A172 (cell line): ENCODE results near the gene KIAA0825. TPM values are rescaled to one million over a fixed set of nuclear protein-coding genes. Genes with fewer than 3 reads are reported as not detected.

Source experiments
- DNase-seq: peaks from one replicate; pipeline ENCODE4 v3.0.0-alpha.2; 2015; ENCODE audit warnings: low spot score
- total RNA-seq: library from RNA; depleted of rRNA; stranded (reverse); fragments of >200 nt; shearing (Covaris generic); gene quantifications from 2 replicates; pipeline ENCODE4 v1.2.3, GENCODE V29; 2014

The KIAA0825 gene
- total RNA-seq, 1 experiment from 2014 or later, result 2.8 TPM

DNA sequence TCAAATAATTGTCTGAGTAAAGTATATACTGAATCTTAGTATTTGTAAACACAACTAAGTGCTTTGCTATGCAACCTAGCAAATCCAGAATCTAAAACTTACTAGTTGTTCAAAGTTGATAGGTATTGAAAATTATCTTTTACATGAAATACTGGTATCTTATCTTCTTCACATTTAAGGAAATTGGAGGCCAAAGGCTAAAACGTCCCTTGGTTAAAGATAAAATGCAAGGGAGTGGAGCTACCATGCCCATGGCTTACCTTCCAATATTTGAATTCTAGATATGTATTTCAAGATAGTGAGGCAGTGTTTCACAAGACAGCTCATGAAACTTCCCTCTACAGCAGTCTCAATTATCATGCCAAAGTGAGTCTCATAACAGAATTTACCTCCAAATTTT lies 373.5 kb downstream of the KIAA0825 start:
- no peak for DNase-seq

DNA sequence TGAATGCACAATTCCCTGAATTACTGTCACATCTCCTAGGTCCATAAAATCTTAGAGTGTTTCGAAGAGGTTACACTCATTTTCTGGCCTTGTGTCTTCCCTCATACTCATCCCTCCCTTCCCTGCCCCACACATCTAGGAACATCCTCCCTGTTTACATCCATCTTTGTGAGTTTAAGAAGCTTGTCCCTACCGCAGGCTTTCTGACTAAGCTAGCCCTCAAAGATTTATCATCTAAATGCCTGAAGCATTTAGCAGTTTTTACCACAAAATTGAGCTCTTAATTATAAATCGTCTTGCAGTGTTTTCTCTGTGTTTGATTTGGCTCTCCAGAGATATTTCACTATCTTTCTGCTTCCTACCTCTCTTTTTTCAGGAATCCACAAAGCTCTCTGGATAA lies 374.8 kb downstream of the KIAA0825 start:
- peak; percentile 86 for DNase-seq

DNA sequence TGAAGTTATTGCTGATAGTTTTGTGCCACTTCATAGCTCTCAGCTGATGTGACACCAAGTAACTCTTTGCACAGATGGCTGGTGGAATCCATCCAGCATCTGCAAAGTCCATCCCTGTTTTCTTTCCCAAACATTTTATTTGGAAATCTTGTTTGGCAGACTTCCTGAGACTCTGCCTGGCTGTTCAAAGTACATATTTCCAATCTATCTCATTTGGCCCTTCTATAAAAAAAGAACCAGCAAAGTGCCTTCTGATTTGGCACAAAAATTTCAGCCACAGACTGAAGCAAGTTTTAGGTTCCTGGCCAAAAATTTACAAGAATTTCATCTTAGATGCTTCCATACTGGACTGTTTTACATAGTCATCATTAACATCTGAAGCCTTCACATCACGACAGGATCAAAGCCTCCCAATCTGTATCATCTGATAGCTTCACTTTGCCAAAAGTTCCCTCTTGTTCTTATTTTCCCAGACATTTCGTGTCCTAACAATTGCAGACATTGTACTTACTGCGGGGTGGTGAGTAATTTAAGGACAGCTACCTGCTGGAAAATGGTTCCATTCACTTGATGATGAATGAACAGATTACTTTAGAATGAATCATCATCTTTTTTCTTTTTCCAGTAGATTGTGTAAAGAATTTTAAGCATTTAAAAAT lies 377.3 kb downstream of the KIAA0825 start:
- peak; percentile 84 for DNase-seq

DNA sequence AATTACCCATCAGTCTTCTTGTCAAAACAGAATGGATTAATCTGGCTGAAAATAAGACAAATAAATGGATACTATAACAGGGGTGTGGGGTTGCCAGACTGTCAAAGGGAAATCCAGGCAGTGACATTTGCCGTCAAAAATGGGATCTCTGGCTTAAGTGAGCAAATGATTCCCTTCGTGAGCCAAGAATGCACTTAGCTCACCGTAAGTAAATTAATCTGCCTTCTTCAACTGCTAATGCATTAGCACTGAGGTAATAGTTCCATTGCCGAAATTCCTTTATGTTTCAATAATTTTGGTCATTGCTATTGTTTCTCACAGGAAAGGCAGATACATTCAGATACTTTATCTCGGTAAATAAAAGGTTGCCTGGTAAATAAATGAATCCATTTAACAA lies 377.8 kb downstream of the KIAA0825 start:
- DNase-seq, result peak; percentile 27

DNA sequence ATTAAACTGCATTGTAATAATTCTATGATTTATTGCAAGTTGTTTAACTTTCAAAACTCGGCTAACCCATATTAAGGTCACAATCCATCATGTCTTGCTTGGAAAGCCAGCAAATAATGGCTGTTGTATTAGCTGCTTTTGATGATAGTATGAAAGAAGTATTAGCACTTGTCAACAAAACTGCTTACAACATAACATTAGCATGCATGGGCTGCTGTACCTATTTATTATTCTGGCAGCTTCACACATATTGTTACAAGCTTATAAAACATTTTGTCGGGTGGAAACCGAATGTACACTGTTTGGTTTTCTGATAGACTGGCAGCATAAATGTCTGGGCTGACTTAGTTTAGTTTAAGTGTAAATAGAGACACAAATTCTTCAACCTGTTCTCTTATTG lies 378.3 kb downstream of the KIAA0825 start:
- no peak for DNase-seq

DNA sequence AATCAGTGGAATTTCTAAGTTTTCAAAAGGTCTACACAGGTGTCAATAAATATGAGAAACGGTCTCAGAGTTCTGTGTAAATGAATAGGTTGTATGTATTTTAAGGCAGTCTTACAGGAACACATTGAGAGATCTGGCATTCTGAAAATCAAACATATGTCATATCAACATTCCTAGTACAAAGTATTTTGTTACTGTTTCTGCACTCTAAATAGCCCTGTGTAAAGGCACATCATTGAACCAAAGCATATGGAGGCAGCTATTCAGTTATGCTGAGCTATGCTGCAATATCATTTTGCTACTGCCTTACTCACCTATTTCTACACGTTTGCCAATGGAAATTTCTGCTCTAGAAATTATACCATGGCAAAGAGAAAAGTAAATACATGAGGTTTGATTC lies 379.1 kb downstream of the KIAA0825 start:
- no peak for DNase-seq

DNA sequence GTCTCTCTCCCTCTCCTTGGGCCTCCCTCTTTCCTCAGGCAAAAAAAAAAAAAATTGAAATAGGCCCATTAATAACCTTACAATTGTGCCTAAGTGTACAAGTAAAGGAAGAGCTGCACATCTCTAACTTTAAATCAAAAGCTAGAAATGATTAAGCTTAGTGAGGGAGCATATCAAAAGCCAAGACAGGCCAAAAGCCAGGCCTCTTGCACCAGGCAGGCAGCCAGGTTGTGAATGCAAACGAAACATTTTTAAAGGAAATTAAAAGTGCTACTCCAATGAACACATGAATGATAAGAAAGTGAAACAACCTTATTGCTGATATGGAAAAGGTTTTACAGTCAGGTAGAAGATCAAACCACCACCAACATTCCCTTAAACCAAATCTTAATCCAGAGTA lies 383.4 kb downstream of the KIAA0825 start:
- no peak for DNase-seq

DNA sequence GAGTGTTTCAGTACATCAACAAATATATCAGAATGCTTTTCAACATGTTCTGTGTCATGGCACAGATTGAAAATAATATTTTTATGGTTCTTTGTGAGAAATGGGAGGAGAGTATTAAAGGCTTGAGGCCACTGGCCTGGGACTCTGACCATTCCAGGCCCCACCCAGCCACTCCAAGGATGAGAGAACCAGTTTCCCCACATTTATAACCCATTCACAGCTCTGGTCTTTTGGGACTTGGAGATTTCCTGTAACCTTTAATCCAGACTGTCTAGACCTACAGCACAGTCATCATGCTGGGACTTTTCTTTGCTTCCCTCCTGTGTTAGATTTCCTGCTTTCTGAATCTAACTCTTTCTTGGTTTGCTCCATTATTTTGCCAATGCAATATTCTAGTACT lies 389.6 kb downstream of the KIAA0825 start:
- DNase-seq, result no peak

DNA sequence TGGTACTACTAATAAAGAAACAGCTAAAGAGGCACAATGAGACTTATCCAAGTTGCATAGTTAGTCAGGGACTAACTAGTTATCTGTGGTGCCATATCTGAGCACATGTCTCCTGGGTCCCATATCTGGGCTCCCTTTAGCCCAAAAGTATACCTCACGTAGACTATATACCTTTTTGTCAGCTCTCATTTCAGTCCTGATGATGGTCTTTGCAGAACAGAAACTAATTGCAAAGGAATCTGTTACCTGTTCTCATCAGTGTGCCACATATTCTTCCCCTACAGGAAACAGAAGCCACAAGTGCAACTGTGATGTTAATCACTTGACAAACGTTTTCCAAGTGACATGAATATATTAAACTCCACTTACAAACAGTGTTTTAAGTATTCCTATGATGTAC lies 395.2 kb downstream of the KIAA0825 start:
- DNase-seq, result no peak

DNA sequence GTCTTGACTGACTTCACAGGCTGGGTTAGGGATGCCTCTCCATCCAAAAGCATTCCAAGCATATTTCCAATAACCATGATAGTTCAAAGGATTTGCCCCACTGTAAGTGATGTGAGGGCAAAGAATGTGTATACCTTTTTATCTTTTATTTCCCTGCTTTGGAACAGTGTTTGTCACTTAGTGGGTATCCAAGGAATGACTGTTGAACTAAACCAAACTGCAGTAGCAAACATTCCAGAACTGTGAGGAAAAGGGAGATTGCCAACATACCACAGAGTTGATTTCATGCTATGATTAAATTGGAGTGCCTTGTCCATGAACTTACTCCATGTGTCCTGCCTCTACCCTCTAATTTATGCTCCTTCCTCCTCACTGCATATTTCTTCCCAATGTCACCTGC lies 400.0 kb downstream of the KIAA0825 start:
- peak; percentile 96 for DNase-seq

DNA sequence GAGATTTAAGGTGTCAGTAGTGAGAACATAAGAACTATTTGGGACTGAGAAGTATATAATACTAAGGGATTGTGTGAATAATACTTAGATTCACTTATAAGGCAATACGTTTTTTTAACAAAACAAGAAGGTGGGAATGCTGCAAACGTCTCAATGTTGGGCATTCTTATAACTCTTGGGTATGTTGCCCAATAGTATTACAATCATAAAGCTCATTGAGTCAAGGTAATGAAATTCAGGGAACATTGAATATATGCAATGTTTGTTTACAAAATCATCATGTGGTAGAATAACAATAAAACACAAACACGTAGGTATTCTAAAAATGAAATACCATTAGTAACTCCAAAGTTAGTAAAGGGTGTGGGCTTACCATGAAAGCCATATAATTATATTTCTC lies 400.7 kb downstream of the KIAA0825 start:
- no peak for DNase-seq

DNA sequence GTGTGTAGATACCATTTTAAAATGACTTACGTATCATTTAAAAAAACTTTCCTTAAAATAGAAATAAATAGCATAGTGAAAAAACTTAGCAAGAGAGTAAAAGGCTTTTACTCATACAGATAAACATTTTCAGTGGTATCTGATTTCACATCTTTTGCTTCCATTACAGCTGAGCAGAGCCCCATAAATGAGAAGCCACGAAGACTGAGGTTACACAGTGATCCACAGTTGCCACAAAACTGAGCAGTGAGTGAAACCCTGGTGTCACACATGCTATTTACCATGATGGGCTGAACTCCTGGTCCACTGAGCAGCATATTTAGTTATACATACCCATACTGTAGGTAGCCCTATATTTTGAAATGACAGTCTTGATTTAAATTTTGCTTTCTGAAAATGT lies 401.2 kb downstream of the KIAA0825 start:
- no peak for DNase-seq

DNA sequence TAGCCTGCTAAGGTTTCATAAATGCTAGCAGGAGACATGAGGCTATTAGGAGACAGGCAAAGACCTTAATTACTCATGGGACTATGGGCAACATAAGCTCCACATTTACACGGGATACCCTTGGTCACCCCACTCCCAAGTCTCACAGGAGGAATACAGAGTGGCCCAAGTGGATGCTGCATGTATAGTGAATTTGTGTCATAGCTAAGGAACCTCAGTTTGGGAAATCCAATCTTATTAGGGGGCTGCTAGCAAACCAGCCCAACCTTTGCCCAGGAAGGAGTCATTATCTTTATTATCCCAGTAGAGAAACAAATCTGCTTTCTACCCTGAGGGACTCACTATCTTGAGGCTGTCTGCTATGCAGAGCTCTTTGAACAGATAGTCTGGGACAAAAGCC lies 405.9 kb downstream of the KIAA0825 start:
- no peak for DNase-seq

DNA sequence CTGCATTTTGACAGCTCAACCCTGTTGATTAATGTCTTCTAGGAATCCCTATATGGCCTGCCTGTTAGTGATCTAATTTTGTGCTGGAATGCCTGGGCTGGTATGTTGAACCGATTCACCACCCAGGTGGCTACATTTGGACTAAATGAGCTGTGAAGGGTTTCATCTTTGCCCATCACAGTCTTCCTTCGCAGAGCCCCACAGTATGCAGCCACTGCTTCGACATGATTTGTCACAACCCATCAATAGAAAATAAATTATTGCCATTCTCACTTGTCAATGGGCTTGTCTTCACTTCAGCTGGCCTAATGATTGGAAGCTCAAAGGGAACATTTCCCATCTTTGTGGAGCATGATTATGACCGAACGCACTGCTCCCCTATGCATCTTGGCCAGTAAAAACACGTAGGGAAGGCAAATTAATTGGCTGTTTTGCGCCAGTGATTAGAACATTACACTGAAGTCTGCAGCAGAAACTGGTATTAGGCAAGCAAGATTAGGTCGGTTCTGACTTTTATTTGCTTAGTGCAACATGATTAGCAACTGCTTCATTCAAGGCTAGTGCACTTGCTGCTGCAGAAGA lies 408.5 kb downstream of the KIAA0825 start:
- no peak for DNase-seq

DNA sequence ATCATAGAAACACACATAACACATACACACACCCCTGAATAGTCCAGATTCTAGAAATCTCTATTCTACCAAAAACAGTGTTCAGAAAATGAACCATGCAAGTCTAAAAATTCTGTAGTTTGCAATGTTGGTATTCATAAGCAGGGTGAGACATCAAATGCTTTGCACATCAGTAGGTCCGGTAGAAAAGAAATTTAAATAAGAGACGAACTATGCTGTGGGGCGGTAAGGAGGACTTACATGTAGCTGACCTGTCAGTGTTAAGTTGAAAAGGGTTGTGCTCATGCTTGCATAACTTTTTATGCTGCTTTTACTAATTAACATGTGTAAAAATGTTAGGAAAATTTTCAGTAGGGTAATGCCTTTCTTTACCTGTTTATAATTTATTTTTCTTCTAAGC lies 409.1 kb downstream of the KIAA0825 start:
- no peak for DNase-seq

DNA sequence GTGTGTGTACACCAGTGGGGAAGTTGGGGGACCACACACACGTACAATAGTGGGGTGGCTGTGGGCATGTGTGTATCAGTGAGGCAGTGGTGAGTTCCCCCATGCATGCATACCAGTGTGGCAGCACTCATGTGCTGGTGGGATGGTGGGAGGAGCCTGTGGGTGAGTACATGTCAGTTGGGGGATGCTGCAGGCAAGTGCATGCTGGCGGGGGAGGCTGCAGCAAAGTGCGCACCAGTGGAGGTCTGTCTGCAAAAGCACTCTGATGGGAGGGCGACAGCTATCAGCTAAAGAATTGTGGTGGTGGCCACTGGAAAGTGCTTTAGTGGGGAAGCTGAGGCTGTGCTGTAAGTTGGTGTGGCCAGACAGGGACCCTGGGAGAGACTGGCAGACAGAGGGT lies 418.8 kb downstream of the KIAA0825 start:
- no peak for DNase-seq

DNA sequence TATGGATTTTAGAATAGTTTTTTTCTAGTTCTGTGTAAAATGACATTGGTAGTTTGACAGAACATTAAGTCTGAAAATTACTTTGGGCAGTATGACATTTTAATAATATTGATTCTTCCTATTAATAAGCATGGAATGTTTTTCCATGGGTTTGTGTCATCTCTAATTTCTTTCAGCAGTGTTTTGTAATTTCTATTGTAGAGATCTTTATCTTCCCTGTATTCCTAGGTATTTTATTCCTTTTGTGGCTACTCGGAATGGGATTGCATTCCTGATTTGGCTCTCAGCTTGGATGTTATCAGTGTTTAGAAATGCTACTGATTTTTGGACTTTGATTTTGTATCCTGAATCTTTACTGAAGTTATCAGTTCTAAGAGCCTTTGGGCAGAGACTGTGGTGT lies 420.4 kb downstream of the KIAA0825 start:
- no peak for DNase-seq

DNA sequence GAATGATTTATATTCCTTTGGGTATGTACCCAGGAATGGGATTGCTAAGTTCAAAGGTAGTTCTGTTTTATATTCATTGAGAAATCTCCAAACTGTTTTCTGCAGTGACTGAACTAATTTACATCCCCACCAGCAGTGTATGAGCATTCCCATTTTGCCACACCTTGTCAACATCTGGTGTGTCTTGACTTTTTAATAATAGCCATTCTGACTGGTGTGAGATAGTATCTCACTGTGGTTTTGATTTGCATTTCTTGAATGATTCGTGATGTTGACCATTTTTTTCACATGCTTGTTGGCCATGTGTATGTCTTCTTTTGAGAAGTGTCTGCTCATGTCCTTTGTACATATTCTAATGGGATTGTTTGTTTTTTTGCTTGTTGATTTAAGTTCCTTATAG lies 421.5 kb downstream of the KIAA0825 start:
- no peak for DNase-seq

DNA sequence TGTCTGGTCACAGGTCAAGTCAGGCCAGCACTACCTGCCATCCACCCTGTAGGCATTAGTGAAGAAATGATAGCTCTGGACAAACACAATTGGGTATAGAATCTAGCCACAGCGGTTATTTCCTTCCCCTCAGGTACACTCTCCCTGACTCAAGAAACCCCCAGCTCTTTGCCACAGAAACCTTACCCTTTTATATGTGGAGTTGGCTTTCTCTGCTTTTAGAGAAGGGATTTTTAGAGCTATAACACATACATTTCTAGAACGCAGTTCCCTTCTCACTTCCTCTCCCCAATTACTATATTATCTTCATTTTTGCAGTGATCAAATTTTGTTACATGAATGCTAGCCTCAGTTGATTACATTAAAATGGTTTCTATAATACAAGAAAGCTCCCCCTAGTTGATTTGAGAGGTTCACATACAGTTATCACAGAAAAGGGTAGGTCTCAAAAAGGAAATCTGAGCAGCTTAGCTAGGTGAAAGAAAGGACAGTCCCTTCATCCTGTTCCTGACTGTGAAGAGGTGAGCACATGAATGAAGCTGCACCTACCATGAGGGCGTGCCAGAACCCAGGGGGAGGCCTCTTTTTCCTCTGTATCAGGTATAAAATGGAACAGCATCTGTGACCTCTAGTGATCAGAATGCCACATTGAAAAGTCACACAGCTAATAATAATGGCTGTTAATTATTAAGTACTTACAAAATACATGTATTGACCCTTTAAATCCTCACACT lies 425.6 kb downstream of the KIAA0825 start:
- no peak for DNase-seq

DNA sequence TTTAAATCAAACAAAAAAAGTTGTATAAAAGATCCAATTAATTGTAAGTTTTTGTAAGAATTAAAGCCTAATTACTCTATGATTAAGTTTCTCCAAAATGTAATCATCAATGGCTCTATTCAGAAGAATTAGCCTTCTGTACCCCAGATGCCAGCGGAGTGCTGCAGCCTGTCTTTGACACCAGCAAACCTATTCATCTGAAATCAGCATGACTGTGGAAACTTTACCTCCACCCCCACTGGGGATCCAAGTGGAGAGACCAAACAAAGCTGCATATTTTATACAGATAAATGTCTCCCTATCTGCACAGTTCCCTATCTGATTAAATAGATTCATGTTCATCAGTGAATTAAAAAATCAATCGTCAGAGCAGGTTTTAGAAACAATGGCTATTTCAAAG lies 426.8 kb downstream of the KIAA0825 start:
- DNase-seq, result no peak

DNA sequence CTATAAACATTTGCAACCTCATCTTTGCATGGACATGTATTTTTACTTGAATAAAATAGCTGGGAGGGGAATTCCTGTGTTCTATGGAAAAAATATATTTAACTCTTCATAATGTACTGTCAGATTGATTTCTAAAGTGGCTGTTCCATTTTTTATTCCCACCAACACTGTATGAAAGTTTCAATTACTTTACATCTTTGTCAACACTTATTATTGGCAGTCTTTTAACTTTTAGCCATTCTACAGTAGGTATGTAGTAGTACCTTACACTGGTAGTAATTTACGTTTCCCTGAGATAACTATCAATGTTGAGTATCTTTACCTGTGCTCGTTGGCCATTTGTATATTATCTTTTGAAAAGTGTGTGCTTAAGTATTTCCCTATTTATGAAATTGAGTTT lies 429.7 kb downstream of the KIAA0825 start:
- DNase-seq, result no peak

DNA sequence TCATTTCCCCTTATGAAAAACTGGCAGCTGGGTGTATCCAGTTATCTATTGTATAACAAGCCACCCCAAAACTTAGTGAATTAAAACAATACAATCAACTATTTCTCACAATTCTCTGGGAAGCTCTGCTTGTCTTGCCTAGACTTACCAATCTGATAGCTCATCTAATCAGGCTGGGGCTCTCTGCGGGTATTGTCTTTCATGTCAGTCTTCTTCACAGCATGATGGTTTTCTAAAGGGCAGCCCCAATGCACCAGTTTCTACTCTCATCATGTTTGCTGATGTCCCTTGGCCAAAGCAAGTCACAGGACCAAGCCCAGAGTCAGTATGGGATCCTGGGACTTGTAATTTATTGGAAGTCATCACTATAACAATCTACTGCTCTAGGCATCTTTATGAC lies 433.5 kb downstream of the KIAA0825 start:
- DNase-seq, result no peak

DNA sequence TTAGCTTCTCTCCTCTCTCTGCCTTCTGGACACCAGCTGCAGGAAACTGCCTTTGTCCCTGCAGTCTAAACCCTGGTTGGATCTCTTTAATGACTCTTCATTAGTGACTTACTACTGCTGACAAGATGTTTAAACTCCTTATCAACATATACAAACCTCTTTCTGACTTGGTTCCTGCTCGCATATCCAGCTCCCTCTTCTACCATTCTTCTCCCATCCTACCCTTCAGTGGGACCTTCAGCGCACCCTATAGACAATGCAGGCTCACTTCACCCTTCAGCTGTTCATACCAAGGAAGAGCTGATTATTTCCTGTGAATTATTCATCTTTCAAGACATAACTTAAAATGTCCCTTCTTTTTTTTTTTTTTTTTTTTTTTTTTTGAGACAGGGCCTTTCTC lies 436.5 kb downstream of the KIAA0825 start:
- DNase-seq, result no peak
